22Rv1 (cell line): Measurements from ENCODE around the gene HOXC12.

ENCODE experiments used
- H3K27ac ChIP-seq: fragments of 450-650 bp; 2 replicates; pipeline ENCODE4 v1.5.1; 2017
- ZFX ChIP-seq: fragments of 450-650 bp; IDR thresholded peaks from 2 replicates; pipeline ENCODE4 v1.6.1; 2017; ENCODE audit warnings: antibody characterized with exemption, borderline replicate concordance
- TF ChIP-seq, protein P1 (sequence below): fragments of 450-650 bp; IDR thresholded peaks from 2 replicates; pipeline ENCODE4 v1.5.1; 2017; ENCODE audit warnings: mild to moderate bottlenecking

HOXC12 gene

DNA sequence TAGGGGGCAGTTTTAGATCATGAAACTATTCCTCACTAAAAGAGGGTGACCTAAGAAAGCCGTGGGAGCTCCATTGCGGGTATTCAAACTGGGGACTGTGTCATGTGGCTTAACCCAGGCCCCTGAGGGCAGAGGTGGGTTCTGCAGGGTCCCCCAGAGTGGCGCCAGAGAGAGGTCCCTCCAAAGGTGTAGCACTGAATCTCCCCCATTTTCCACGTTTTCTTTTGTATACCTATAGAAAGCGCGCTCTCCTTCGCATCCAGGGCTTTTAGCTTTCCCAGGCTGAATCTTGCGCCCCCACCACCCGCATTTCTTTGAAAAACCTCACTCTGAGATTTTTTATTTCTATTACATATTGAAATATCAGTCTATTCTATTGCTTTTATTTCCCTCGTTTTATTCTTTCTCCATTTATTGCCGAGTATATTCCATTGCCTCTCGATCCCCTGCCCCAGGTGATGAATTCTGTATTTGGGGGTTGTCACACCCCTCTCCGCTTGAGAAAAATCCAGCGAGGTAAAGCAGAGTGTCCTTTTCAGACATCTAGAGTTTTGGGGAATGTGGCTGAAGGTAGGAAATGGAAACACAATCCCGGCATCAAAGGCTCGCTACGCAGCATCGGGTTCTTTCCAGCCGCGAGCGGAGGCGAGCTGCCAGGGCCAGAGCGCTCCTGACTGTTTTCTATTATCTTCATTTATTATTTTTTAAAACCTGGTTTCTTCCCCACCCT, 16.9 kb upstream of the HOXC12 start:
- TF ChIP-seq ZFX = no peak
- TF ChIP-seq, protein P1, sequence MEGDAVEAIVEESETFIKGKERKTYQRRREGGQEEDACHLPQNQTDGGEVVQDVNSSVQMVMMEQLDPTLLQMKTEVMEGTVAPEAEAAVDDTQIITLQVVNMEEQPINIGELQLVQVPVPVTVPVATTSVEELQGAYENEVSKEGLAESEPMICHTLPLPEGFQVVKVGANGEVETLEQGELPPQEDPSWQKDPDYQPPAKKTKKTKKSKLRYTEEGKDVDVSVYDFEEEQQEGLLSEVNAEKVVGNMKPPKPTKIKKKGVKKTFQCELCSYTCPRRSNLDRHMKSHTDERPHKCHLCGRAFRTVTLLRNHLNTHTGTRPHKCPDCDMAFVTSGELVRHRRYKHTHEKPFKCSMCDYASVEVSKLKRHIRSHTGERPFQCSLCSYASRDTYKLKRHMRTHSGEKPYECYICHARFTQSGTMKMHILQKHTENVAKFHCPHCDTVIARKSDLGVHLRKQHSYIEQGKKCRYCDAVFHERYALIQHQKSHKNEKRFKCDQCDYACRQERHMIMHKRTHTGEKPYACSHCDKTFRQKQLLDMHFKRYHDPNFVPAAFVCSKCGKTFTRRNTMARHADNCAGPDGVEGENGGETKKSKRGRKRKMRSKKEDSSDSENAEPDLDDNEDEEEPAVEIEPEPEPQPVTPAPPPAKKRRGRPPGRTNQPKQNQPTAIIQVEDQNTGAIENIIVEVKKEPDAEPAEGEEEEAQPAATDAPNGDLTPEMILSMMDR = no peak
- peak overlapping the region; percentile 61 for H3K27ac ChIP-seq

DNA sequence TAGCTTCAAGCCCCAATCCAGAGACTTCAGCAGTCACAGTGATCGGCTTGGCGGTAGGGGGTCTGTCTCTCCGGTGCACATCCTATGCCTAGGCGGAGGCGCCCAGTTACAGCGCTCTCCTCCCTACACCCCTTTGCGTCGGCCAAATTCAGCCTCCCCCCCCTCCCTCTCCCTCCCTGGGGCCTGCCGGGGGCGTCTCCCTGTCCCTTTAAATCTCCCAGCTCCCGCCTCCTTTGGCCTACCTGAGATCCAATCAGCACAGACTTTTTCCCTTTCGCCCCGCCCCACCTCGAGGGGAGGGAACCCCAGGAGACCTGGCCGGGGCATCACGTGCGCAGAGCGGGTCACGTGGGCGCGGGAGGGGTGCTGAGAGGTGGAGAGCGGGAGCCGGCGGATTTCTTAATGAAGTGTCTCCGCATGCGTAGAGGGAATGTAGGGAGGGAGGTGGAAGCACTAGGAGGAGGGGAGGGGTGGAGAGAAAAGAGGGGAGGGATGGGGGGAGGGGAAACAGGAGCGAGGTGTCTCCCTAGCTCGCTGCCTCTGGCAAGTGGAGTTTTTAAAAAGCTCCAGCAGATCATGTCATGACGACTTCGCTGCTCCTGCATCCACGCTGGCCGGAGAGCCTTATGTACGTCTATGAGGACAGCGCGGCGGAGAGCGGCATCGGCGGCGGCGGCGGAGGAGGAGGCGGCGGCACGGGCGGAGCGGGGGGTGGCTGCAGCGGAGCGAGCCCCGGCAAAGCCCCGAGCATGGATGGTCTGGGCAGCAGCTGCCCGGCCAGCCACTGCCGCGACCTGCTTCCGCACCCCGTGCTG, 16.2 kb upstream of the HOXC12 start, which contains the start of gene HOXC13:
Gene HOXC13, plus strand, starts transcription at position 506 of the 815 bp plus-strand sequence. Its CDS starts 76 bp downstream, at position 582.
- no peak for TF ChIP-seq ZFX
- TF ChIP-seq, protein P1 = no peak
- H3K27ac ChIP-seq = peak within 1 kb of the TSS; percentile 61

DNA sequence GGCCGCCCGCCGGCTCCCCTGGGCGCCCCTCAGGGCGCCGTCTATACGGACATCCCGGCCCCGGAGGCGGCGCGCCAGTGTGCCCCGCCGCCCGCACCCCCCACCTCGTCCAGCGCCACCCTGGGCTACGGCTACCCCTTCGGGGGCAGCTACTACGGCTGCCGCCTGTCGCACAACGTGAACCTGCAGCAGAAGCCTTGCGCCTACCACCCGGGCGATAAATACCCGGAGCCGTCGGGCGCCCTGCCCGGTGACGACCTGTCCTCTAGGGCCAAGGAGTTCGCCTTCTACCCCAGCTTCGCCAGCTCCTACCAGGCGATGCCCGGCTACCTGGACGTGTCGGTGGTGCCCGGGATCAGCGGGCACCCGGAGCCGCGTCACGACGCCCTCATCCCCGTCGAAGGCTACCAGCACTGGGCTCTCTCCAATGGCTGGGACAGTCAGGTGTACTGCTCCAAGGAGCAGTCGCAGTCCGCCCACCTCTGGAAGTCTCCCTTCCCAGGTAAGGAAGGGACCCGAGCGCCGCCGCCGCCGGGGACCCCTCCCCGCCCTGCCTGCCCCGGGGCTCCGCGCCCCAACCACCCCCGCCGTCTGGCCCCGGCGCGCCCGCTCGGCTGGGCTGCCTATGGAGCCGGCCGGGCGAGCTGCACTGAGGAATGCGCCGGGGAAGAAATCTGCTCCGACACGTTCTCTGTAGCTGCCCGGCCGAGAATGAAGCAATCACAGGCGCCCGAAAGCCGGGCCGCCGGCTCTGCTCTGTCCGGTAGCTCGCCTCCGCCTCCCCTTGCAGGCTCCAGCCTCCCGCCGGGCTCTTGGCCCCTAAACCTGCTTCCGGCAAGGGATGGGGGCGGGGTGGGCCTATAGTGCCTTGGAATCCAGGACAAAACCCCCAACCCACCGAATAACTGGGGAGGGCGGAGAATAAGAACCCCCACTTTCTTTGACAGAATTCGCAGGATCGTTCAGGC, 15.3 kb upstream of the HOXC12 start:
- H3K27ac ChIP-seq = peak overlapping the region; percentile 61
- TF ChIP-seq, protein P1 = no peak
- no peak for TF ChIP-seq ZFX

DNA sequence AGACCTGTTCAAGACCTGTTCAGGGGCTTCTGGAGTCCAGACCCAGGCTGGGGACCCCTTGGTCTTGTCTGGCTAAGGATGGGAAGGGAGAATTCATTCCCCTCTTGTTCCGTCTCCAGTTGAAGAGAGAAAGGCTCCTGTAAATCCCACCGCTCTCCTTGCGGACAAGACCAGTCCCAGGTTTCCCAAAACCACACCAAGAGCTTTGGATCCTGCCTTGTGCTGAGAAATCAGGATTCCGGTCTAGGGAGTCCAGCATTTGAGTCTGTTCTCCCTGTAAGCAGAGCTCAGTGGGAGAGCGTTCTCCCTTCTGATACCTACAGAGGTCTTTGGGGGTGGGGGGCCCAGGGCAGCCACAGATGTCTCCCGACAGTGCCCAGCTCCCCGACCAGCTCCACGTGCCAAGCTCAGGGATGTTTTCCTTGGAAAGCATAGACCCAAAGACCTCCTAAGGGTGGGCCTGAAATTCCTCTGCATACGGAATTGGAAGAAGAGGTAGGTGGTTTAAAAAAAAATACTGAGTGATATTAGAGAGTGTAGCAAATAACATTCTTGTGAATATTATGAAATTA, 14.2 kb upstream of the HOXC12 start:
- no peak for TF ChIP-seq ZFX
- H3K27ac ChIP-seq = no peak overlapping the region

DNA sequence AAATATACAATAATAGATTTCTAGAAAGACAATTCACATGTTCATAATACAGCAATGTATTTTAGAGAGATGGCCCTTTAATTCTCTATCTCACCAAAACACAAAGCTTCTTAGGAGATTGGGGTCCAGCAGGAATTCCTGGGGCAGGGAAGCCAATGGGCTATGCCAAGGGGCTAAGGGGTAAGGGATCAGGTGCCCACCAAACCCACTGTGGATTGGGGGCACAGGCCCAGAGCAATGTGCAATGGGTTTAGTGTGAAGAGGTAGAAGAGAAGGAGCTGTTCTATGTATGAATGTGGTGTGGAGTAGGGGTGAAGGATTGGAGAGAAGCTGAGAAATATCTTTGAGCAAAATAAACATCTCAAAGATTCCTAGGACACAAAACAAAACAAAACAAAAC, 13.5 kb upstream of the HOXC12 start:
- H3K27ac ChIP-seq = no peak overlapping the region
- no peak for TF ChIP-seq ZFX
- TF ChIP-seq, protein P1 = no peak

DNA sequence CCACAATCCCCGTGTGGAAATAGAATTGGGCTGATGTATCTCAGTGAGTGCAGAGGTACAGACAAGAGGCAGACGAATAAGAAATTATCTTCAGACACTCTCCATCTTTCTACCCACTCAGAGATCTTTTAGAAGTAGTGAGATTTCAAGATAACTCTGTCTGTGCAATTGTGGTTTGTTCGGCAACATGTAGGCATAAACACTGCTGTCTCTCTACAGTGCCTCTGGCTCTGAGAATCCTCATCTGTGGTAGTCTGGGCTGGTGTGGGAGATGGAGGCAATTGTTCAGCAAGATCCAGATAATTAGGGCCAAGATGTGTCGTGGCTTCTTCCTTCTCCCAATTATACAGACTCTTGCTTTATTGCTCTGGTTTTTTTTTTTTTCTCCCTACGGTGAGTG, 13.0 kb upstream of the HOXC12 start:
- H3K27ac ChIP-seq = no peak overlapping the region
- TF ChIP-seq, protein P1 = no peak
- TF ChIP-seq ZFX = no peak

DNA sequence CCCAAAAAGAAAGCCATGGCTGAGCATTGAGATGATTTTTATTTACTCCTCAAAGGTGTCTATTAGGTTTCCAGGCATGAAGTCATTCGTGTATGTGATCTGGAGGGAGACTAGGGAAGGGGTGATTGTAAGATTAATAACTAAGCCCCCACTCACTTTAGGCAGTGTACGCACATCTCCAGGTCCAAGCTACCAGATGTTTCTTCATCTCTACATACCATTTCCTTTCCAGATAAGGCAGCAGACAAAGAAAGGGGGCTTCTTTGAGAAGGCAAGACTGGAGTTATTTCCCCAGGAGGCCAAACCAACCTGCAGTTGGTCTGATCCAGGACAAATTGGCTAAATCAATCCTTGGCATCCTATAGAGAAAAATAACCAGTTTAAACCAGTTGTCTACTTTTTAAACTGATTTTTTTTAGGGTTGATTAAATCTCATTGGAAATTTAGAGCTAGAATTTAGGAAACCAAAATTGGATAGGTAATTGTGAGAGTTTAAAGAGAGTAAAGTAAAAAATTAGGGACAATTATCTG, 12.2 kb upstream of the HOXC12 start:
- no peak for TF ChIP-seq ZFX
- TF ChIP-seq, protein P1 = no peak
- H3K27ac ChIP-seq = no peak overlapping the region
